Aorta (tissue), 5 donors: ENCODE data around the gene CSTF2. TPM values are rescaled to one million over a fixed set of nuclear protein-coding genes. Genes with fewer than 3 reads are reported as not detected.
"Not testable (repeated sequence)": the region's sequence is repeated elsewhere in the genome, so short reads cannot be mapped to it uniquely, and the experiment has no call there.

Experiments
- ATAC-seq: fragments of 200-7000 bp; cut with Tn5 transposase; one replicate; pipeline ENCODE4 v1.9.1; 2022; ENCODE audit warnings: moderate library complexity; ENCODE audit not compliant: low FRiP score
- DNase-seq, 2 donors: peaks; one replicate each; pipeline ENCODE4 v3.0.0-alpha.2; 2020
- H3K27ac ChIP-seq, 2 donors: one replicate each; pipeline ENCODE4 v1.5.1; 2013; ENCODE audit warnings: low read length in 2 of 2, mild to moderate bottlenecking in 2 of 2, moderate library complexity in 2 of 2, control low read depth in 1 of 2, inconsistent platforms in 1 of 2, low read depth in 1 of 2
- H3K27me3 ChIP-seq, 2 donors: one replicate each; pipeline ENCODE4 v1.6.1; 2013; ENCODE audit warnings: control low read depth in 1 of 2, low read length in 1 of 2, mild to moderate bottlenecking in 1 of 2, moderate library complexity in 1 of 2; ENCODE audit not compliant: insufficient read depth in 2 of 2, control insufficient read depth in 1 of 2
- H3K36me3 ChIP-seq, 2 donors: one replicate each; pipeline ENCODE4 v1.6.1; 2013; ENCODE audit warnings: control low read depth in 1 of 2, low read length in 1 of 2, mild to moderate bottlenecking in 1 of 2; ENCODE audit not compliant: insufficient read depth in 2 of 2, control insufficient read depth in 1 of 2
- H3K4me1 ChIP-seq, 2 donors: one replicate each; pipeline ENCODE4 v1.6.1; 2013; ENCODE audit warnings: low read length in 2 of 2, control low read depth in 1 of 2, mild to moderate bottlenecking in 1 of 2, moderate library complexity in 1 of 2; ENCODE audit not compliant: insufficient read depth in 2 of 2, control insufficient read depth in 1 of 2
- H3K4me3 ChIP-seq, 2 donors: one replicate each; pipeline ENCODE4 v1.5.1; 2013; ENCODE audit warnings: low read length in 2 of 2, control low read depth in 1 of 2, mild to moderate bottlenecking in 1 of 2
- H3K9me3 ChIP-seq: one replicate; pipeline ENCODE4 v1.6.1; 2013; ENCODE audit warnings: mild to moderate bottlenecking, low read length; ENCODE audit not compliant: control insufficient read depth
- WGBS, 2 donors: extraction: QIAGEN DNeasy Blood & Tissue Kit; methylation state at CpG; one replicate each; pipeline ENCODE4 v1.1.7; 2013; 5-methylcytosine and 5-hydroxymethylcytosine counted together
- intact Hi-C, 2 donors: fragments of 100-400 bp; cut with DNase I; formaldehyde crosslinking; loops; one replicate each; pipeline versions ENCODE4 v1.14.2 to v1.15.0; 2022
- long read RNA-seq, 2 donors: library from polyadenylated mRNA; unstranded; transcript quantifications; one replicate each; pipeline ENCODE4 v2.0.0, GENCODE V29; 2020 to 2021
- polyA plus RNA-seq, 2 donors: library from polyadenylated mRNA; stranded (reverse); fragments of 200-250 nt; gene quantifications; one replicate each; pipeline ENCODE4 v1.2.3, GENCODE V29; 2013
- total RNA-seq, 2 donors: library from RNA; stranded (reverse); fragmentation: NEBNext Ultra II Directional; extraction: Animal tissue kit (Norgen Biotek cat#: 25700); gene quantifications; one replicate each; pipeline ENCODE4 v1.2.1, GENCODE V29; 2021
- donor health status: healthy with polysubstance abuse.
- donor health status: Bipolar disorder and iron deficiency.
- donor health status: DM: no; HTN: no; CAD: no.
- donor health status: DM: no; HTN: no; CAD: no.
- donor health status: DM: yes; HTN: yes; CAD: no.

CSTF2 gene, protein sequence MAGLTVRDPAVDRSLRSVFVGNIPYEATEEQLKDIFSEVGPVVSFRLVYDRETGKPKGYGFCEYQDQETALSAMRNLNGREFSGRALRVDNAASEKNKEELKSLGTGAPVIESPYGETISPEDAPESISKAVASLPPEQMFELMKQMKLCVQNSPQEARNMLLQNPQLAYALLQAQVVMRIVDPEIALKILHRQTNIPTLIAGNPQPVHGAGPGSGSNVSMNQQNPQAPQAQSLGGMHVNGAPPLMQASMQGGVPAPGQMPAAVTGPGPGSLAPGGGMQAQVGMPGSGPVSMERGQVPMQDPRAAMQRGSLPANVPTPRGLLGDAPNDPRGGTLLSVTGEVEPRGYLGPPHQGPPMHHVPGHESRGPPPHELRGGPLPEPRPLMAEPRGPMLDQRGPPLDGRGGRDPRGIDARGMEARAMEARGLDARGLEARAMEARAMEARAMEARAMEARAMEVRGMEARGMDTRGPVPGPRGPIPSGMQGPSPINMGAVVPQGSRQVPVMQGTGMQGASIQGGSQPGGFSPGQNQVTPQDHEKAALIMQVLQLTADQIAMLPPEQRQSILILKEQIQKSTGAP
- total RNA-seq (10 to 100 TPM in 1 of 2 donors, 1 to 10 TPM in 1; 8.8 to 11.1 TPM), polyA plus RNA-seq (1 to 10 TPM; 3.1 to 4.0 TPM)
- long read RNA-seq, donor 1, transcript CSTF2-201 (14 exons, 1,958 nt), result major isoform, 37 of 43 reads
- long read RNA-seq, donor 1, partial matches to known transcripts, result 1 of 43 reads
- long read RNA-seq, donor 1, other reads (novel, unspliced or antisense), result 5 of 43 reads
- long read RNA-seq, donor 2, transcript CSTF2-201 (14 exons, 1,958 nt), result major isoform, 5 of 6 reads
- long read RNA-seq, donor 2, partial matches to known transcripts, result 0 of 6 reads
- long read RNA-seq, donor 2, other reads (novel, unspliced or antisense), result 1 of 6 reads

DNA sequence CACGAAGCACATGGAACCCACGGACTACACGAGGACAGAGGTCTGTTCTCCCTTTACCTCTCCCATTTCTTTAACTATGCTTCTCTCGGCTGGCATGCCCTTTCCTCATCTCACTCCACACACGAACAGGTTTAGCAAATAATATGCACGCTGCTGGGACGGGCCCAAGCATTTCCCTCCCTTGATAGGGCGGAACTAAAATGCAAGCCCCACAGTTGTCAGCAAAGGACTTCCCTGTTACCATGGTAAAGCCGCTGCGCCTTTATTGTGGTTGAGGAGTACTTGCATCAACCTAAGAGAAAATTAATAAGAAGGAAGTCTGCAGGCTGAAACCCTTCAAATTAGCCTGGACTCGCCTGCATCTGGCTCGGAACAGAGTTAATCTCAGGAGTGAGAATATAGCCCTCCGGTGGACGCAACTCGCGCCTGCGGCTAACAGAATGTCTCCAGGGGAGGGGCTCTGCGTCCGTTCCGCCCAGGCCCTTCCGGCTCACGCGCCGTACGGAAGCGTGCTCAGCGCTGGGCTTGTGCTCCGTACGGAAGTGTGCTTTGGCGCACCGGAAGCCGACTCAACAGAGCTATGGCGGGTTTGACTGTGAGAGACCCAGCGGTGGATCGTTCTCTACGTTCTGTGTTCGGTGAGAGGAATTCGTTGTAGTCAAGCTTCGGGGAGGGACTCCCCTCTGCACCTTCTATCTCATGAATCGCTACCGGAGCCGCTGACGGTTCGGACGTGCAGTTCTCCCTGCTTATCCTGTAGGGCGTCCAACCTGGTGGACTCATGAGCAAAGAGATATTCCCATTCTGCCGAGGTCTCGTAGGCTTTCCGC is at the start of gene CSTF2:
CSTF2 (plus strand) TSS at position 555 of the 830 bp plus-strand sequence; CDS start at position 581, 26 bp downstream.
- DNase-seq (peak; percentile 90 to 93), ATAC-seq (peak; percentile 96)
- no peaks in the 10 kb centered on the region for H3K27me3 ChIP-seq
- H3K27ac ChIP-seq, result no peak within 1 kb of the TSS
- no peaks in the 10 kb centered on the region for H3K9me3 ChIP-seq
- intact Hi-C loops, result no loop called here
- H3K4me1 ChIP-seq, result no peaks in the 10 kb centered on the region
- 0 to 28% methylated on average over 49 of the region's 49 CpGs for WGBS, 2 donors
- H3K4me3 ChIP-seq, result peak within 1 kb of the TSS; percentile 29 to 42
- no peaks in the 10 kb centered on the region for H3K36me3 ChIP-seq

- H3K36me3 ChIP-seq, ATAC-seq, H3K9me3 ChIP-seq, H3K4me3 ChIP-seq, H3K4me1 ChIP-seq, DNase-seq, H3K27ac ChIP-seq, H3K27me3 ChIP-seq, intact Hi-C loops: not testable (repeated sequence)
- 81 to 82% methylated on average over 7 of the region's 7 CpGs for WGBS, 2 donors
These were observed 23.8 kb upstream of the CSTF2 start for GRCh38 chrX:100796371-100796770.

DNA sequence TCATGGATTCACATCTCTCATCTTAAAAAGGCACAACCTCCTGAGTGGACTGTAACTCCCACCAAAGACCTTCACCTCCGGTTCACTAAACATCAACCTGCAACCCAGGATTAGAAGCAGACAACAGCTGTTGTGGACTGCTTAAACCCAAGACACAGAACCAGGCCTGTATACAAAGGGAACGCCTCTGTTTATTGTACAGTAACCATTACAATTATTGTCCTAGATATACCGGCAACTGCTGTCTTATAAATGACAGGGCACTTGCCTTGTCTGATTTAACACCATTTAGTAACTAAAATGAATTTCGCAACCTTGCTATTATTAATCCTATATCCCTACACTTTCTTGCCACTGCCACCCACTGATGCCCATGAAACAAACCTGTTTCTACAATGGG is 22.8 kb upstream of the CSTF2 start:
- H3K9me3 ChIP-seq, result no peaks in the 10 kb centered on the region
- H3K4me3 ChIP-seq, result no peak overlapping the region
- 80 to 89% methylated on average over 4 of the region's 4 CpGs for WGBS, 2 donors
- ATAC-seq (no peak), DNase-seq (no peak)
- no peaks in the 10 kb centered on the region for H3K36me3 ChIP-seq
- intact Hi-C loops, result no loop called here
- H3K27ac ChIP-seq, result no peak overlapping the region
- H3K4me1 ChIP-seq, result no peaks in the 10 kb centered on the region
- H3K27me3 ChIP-seq, result no peaks in the 10 kb centered on the region

DNA sequence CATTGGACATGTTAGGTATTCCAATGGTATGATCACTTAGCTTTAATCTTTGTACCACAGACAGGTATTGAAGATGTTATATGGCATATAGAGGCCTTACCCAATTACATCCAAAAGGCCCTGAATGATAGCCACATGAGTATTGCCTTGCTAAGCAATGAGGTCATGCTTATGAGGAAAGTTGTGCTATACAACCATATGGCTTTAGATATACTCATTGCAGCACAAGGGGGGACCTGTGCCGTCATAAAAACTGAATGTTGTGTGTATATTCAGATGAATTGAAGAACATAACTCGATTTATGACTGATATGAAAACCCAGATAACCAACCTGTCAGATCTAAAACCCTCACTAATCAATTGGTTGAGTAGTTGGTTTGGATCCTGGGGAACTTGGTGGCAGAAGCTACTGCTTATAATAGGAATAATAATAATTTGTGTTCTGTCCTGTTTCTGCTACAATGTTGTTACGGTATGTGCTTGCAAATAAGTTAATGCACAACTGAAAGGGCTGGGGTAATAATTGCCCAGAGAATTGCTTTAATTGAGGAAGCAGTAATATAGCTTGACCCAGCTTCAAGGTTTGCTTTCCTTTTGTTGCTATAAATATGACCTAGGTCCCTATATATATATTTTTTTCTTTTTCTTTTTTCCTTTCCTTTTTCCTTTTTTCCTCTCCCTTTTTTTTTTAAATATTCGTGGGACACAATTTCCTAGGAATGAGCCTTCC is 21.5 kb upstream of the CSTF2 start:
- 50 to 52% methylated on average over 4 of the region's 4 CpGs for WGBS, 2 donors
- no peaks in the 10 kb centered on the region for H3K36me3 ChIP-seq
- H3K27me3 ChIP-seq, result no peaks in the 10 kb centered on the region

GRCh38 chrX:100802843-100803242 is 17.3 kb upstream of the CSTF2 start:
- ATAC-seq (no peak), DNase-seq (no peak)
- no peaks in the 10 kb centered on the region for H3K9me3 ChIP-seq
- H3K36me3 ChIP-seq, result no peaks in the 10 kb centered on the region
- 69 to 81% methylated on average over 3 of the region's 3 CpGs for WGBS, 2 donors
- intact Hi-C loops, result no loop called here
- no peaks in the 10 kb centered on the region for H3K27me3 ChIP-seq
- no peak overlapping the region for H3K27ac ChIP-seq
- no peaks in the 10 kb centered on the region for H3K4me1 ChIP-seq
- no peak overlapping the region for H3K4me3 ChIP-seq

More for the DNA sequence above, 21.5 kb upstream of the CSTF2 start:
- no peak overlapping the region for H3K27ac ChIP-seq
- no peak overlapping the region for H3K4me3 ChIP-seq
- no peaks in the 10 kb centered on the region for H3K4me1 ChIP-seq
- H3K9me3 ChIP-seq, result no peaks in the 10 kb centered on the region
- DNase-seq, result no peak
- intact Hi-C loops, result no loop called here
- ATAC-seq, result no peak

DNA sequence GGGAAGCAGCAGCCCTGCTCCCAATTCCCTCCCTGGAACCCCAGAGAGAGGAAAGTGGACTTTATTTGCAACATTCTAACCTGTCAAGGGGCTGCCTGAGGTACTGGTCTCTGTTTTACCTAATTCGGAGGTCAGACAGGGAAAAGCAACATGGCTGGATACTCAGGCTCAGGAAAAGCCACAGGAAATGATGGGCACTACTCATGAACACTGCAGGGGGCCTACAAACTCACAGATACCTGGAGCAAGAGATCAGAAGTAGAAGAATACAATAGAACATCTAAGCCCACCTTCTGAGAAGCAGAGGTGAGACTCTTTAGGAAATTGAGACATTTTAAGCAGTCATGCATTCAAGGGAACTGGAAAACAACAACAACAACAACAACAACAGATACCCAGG is 15.4 kb upstream of the CSTF2 start:
- Histone ChIP-seq H3K4me1 (no peaks in the 10 kb centered on the region), H3K27me3 (no peaks in the 10 kb centered on the region), H3K9me3 (no peaks in the 10 kb centered on the region), H3K27ac (no peak overlapping the region), H3K4me3 (no peak overlapping the region), H3K36me3 (no peaks in the 10 kb centered on the region)
- DNase-seq (no peak), ATAC-seq (no peak)
- 48 to 50% methylated on average over 1 of the region's 1 CpG for WGBS, 2 donors
- intact Hi-C loops, result no loop called here

- H3K27ac ChIP-seq, ATAC-seq, DNase-seq, intact Hi-C loops, H3K4me3 ChIP-seq, H3K27me3 ChIP-seq, H3K4me1 ChIP-seq, H3K36me3 ChIP-seq, H3K9me3 ChIP-seq: not testable (repeated sequence)
- WGBS, 2 donors, result 85 to 91% methylated on average over 7 of the region's 7 CpGs
These were observed 11.9 kb upstream of the CSTF2 start for GRCh38 chrX:100808265-100808664.
